T-helper 1 cell treated with Interleukin-12 subunit alpha and Interleukin-12 subunit beta and Interleukin-4 antibody, amounts not matched to agents 30 μg/mL and 1 μg/mL, for 36 hours (primary cell): ENCODE data around the gene DYNLRB2.

ENCODE experiments used
- H3K27ac Mint-ChIP-seq: one replicate; pipeline ENCODE4 v1.8.0; 2021; ENCODE audit warnings: mild to moderate bottlenecking, mixed read lengths
- H3K27me3 Mint-ChIP-seq: one replicate; pipeline ENCODE4 v1.8.0; 2021; ENCODE audit warnings: low read depth, mixed read lengths
- H3K36me3 Mint-ChIP-seq: one replicate; pipeline ENCODE4 v1.8.0; 2021; ENCODE audit warnings: low read depth, mixed read lengths
- H3K4me1 Mint-ChIP-seq: one replicate; pipeline ENCODE4 v1.8.0; 2021; ENCODE audit warnings: low read depth, mixed read lengths
- H3K4me3 Mint-ChIP-seq: one replicate; pipeline ENCODE4 v1.8.0; 2021; ENCODE audit warnings: mild to moderate bottlenecking, moderate library complexity, mixed read lengths
- H3K9me3 Mint-ChIP-seq: one replicate; pipeline ENCODE4 v1.8.0; 2021; ENCODE audit warnings: mixed read lengths

The DYNLRB2 gene

GRCh38 chr16:80540516-80541305 is at the start of gene DYNLRB2:
Gene DYNLRB2 (plus strand): TSS chr16:80540993. CDS start chr16:80541077, 84 bp downstream.
- Mint-ChIP-seq H3K27me3 (no peaks in the 10 kb centered on the region), H3K27ac (peak within 1 kb of the TSS; percentile 95), H3K4me3 (peak within 1 kb of the TSS; percentile 83)

GRCh38 chr16:80500116-80500859 is 40.5 kb upstream of the DYNLRB2 start:
- Mint-ChIP-seq H3K27me3 (peaks cover 4% of the 10 kb centered on the region), H3K27ac (no peak overlapping the region), H3K4me1 (no peaks in the 10 kb centered on the region), H3K4me3 (no peak overlapping the region), H3K9me3 (peaks cover 20% of the 10 kb centered on the region), H3K36me3 (no peaks in the 10 kb centered on the region)

More at GRCh38 chr16:80540516-80541305, at the start of gene DYNLRB2:
- H3K4me1 Mint-ChIP-seq, result peaks cover 34% of the 10 kb centered on the region
- peaks cover 4% of the 10 kb centered on the region for H3K36me3 Mint-ChIP-seq
- H3K9me3 Mint-ChIP-seq, result peaks cover 10% of the 10 kb centered on the region

GRCh38 chr16:80500961-80501525 is 39.8 kb upstream of the DYNLRB2 start:
- H3K27me3 Mint-ChIP-seq, result peaks cover under 1% of the 10 kb centered on the region
- no peak overlapping the region for H3K27ac Mint-ChIP-seq
- no peak overlapping the region for H3K4me3 Mint-ChIP-seq

GRCh38 chr16:80503107-80503506 is 37.7 kb upstream of the DYNLRB2 start:
- Mint-ChIP-seq H3K4me1 (no peaks in the 10 kb centered on the region), H3K4me3 (no peak overlapping the region), H3K36me3 (no peaks in the 10 kb centered on the region), H3K27me3 (no peaks in the 10 kb centered on the region), H3K27ac (no peak overlapping the region), H3K9me3 (peaks cover 20% of the 10 kb centered on the region)

More at GRCh38 chr16:80500961-80501525, 39.8 kb upstream of the DYNLRB2 start:
- peaks cover 20% of the 10 kb centered on the region for H3K9me3 Mint-ChIP-seq
- no peaks in the 10 kb centered on the region for H3K36me3 Mint-ChIP-seq
- no peaks in the 10 kb centered on the region for H3K4me1 Mint-ChIP-seq

- peaks cover 5% of the 10 kb centered on the region for H3K27me3 Mint-ChIP-seq
Observed at GRCh38 chr16:80507538-80507937, 33.3 kb upstream of the DYNLRB2 start.

GRCh38 chr16:80509872-80510271 is 30.9 kb upstream of the DYNLRB2 start:
- H3K4me1 Mint-ChIP-seq, result peaks cover 4% of the 10 kb centered on the region
- H3K27me3 Mint-ChIP-seq, result peaks cover 8% of the 10 kb centered on the region
- no peaks in the 10 kb centered on the region for H3K9me3 Mint-ChIP-seq
- H3K36me3 Mint-ChIP-seq, result no peaks in the 10 kb centered on the region
- H3K4me3 Mint-ChIP-seq, result no peak overlapping the region
- no peak overlapping the region for H3K27ac Mint-ChIP-seq

More at GRCh38 chr16:80507538-80507937, 33.3 kb upstream of the DYNLRB2 start:
- Mint-ChIP-seq H3K27ac (no peak overlapping the region), H3K9me3 (peaks cover 5% of the 10 kb centered on the region), H3K4me1 (peaks cover 4% of the 10 kb centered on the region), H3K36me3 (no peaks in the 10 kb centered on the region), H3K4me3 (no peak overlapping the region)

GRCh38 chr16:80511824-80512592 is 28.8 kb upstream of the DYNLRB2 start:
- Mint-ChIP-seq H3K9me3 (no peaks in the 10 kb centered on the region), H3K36me3 (no peaks in the 10 kb centered on the region), H3K4me1 (peaks cover 4% of the 10 kb centered on the region), H3K27me3 (peaks cover 8% of the 10 kb centered on the region), H3K27ac (no peak overlapping the region), H3K4me3 (no peak overlapping the region)

GRCh38 chr16:80512593-80512853 is 28.3 kb upstream of the DYNLRB2 start:
- Mint-ChIP-seq H3K4me1 (peaks cover 6% of the 10 kb centered on the region), H3K4me3 (no peak overlapping the region), H3K36me3 (no peaks in the 10 kb centered on the region), H3K27me3 (peaks cover 8% of the 10 kb centered on the region), H3K9me3 (no peaks in the 10 kb centered on the region), H3K27ac (no peak overlapping the region)

- H3K4me1 Mint-ChIP-seq, result peaks cover 20% of the 10 kb centered on the region
- H3K27me3 Mint-ChIP-seq, result peaks cover 3% of the 10 kb centered on the region
- no peak overlapping the region for H3K4me3 Mint-ChIP-seq
- no peaks in the 10 kb centered on the region for H3K36me3 Mint-ChIP-seq
- no peak overlapping the region for H3K27ac Mint-ChIP-seq
- no peaks in the 10 kb centered on the region for H3K9me3 Mint-ChIP-seq
Observed at GRCh38 chr16:80515374-80515773, 25.4 kb upstream of the DYNLRB2 start.

GRCh38 chr16:80517846-80518245 is 22.9 kb upstream of the DYNLRB2 start:
- Mint-ChIP-seq H3K9me3 (no peaks in the 10 kb centered on the region), H3K36me3 (no peaks in the 10 kb centered on the region), H3K27ac (no peak overlapping the region), H3K4me3 (no peak overlapping the region), H3K27me3 (peaks cover 9% of the 10 kb centered on the region), H3K4me1 (peaks cover 20% of the 10 kb centered on the region)

GRCh38 chr16:80518436-80518835 is 22.4 kb upstream of the DYNLRB2 start:
- Mint-ChIP-seq H3K36me3 (no peaks in the 10 kb centered on the region), H3K27me3 (peaks cover 10% of the 10 kb centered on the region), H3K4me3 (peak overlapping the region; percentile 74), H3K4me1 (peaks cover 20% of the 10 kb centered on the region), H3K27ac (peak overlapping the region; percentile 83), H3K9me3 (no peaks in the 10 kb centered on the region)

GRCh38 chr16:80519189-80519588 is 21.6 kb upstream of the DYNLRB2 start:
- H3K4me1 Mint-ChIP-seq, result peaks cover 20% of the 10 kb centered on the region
- H3K27ac Mint-ChIP-seq, result peak overlapping the region; percentile 83
- peak overlapping the region; percentile 74 for H3K4me3 Mint-ChIP-seq
- H3K27me3 Mint-ChIP-seq, result peaks cover 15% of the 10 kb centered on the region
- H3K36me3 Mint-ChIP-seq, result no peaks in the 10 kb centered on the region
- H3K9me3 Mint-ChIP-seq, result no peaks in the 10 kb centered on the region

GRCh38 chr16:80525420-80525819 is 15.4 kb upstream of the DYNLRB2 start:
- Mint-ChIP-seq H3K27ac (no peak overlapping the region), H3K4me1 (peaks cover 18% of the 10 kb centered on the region), H3K36me3 (no peaks in the 10 kb centered on the region), H3K27me3 (peaks cover 20% of the 10 kb centered on the region), H3K4me3 (no peak overlapping the region), H3K9me3 (no peaks in the 10 kb centered on the region)

GRCh38 chr16:80526418-80527061 is 14.3 kb upstream of the DYNLRB2 start:
- Mint-ChIP-seq H3K9me3 (no peaks in the 10 kb centered on the region), H3K36me3 (no peaks in the 10 kb centered on the region), H3K27ac (no peak overlapping the region), H3K4me1 (peaks cover 18% of the 10 kb centered on the region), H3K27me3 (peaks cover 14% of the 10 kb centered on the region), H3K4me3 (no peak overlapping the region)
